CD4-positive, alpha-beta T cell treated with Interleukin-15 for 4 hours (primary cell): Measurements from ENCODE around the gene PCED1B.
A peak's percentile ranks its signal among the peaks of the same experiment; 100 is the strongest.

Experiments
- DNase-seq: peaks from one replicate; pipeline ENCODE4 v3.0.0-alpha.2; 2020; ENCODE audit warnings: low spot score

PCED1B gene

GRCh38 chr12:47122602-47123001 lies 43.2 kb downstream of the PCED1B start:
- DNase-seq: no peak

GRCh38 chr12:47123730-47124129 lies 44.3 kb downstream of the PCED1B start:
- DNase-seq: no peak

DNA sequence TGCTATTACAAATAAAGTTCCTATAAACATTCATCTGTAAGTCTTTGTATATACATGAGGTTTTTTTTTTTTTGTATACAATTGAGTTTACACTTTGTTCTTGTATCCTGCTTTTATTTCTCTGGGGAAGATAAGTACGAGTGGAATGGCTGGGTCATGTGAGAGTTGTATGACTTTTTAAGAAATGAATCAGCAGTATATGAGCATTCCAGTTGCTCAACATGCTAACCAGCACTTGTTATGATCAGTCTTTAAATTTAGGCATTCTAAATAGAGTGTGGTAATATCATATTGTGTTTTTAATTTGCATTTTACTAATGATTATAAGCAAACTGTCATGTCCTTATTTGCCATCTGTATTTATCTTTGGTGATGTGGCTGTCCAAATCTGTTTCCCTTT lies 45.0 kb downstream of the PCED1B start:
- DNase-seq: no peak

DNA sequence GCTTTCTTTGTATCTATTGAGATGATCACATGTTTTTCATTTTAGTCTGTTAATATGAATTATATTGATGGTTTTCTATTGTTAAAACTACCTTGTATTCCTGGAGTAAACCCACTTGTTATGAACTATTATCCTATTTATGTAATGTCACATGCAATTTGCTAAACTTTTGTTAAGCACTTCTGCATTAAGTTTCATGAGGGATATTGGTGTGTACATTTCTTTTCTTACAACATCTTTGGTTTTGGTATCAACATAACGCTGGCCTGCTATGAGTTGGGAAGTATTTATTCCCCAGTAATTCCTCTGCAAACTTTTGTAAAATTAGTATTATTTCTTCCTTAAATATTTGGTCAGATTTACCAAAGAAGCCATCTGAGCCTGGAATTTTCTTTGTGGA lies 46.8 kb downstream of the PCED1B start:
- no peak for DNase-seq

DNA sequence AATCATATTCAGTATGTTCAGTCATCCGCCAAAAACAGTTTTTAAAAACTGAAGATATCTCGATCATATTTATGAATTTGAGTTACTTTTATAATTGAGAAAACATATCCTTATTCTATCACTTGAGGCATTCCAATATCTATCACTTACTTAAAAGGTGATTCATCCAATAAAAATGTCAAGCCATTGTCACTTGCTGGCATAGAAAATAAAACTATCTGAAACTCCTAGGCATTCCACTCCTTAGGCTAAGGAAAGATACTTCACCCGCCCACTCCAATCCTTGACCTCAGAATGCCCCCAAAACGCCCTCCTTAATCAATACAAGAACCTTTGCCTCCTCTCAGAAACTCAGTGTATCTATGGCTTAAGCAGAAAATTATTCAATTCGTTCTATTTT lies 51.6 kb downstream of the PCED1B start:
- no peak for DNase-seq

DNA sequence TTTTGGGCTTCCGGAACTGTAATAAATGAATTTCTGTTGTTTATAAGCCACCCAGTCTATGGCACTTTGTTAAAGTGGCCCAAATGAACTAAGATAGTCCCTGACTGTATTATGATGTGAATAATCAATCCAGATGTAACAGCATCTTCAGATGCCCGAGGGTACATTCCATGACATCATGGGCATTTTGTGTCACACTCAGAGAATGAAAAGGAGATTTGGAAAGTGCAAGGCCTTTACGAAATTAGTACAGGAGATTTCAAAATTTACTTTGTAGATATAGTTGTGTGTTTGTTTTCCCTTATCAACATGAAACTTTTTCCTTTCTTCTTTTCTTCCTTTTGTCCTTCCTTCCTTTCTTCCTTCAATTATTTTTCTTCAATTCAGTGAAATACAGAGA lies 54.6 kb downstream of the PCED1B start:
- DNase-seq: no peak

DNA sequence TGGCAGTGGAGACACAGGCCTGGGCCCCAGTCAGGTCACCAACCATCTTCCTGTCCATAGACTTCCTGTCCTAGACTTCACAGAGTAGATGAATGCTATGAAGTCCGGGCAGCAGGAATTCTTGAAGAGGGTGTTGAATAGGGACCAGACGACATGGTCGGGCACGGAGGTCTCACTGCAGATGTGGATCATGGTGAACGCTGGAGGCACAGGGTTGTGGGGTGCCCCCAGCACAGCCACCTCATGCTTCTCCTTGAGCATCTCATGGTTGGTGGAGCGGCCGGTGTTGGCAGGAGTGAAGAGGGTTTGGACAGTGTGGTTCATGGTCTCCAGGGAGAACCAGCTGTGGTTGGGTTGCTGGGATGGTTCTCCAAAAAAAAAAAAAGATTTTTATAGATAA lies 56.2 kb downstream of the PCED1B start:
- DNase-seq: no peak

DNA sequence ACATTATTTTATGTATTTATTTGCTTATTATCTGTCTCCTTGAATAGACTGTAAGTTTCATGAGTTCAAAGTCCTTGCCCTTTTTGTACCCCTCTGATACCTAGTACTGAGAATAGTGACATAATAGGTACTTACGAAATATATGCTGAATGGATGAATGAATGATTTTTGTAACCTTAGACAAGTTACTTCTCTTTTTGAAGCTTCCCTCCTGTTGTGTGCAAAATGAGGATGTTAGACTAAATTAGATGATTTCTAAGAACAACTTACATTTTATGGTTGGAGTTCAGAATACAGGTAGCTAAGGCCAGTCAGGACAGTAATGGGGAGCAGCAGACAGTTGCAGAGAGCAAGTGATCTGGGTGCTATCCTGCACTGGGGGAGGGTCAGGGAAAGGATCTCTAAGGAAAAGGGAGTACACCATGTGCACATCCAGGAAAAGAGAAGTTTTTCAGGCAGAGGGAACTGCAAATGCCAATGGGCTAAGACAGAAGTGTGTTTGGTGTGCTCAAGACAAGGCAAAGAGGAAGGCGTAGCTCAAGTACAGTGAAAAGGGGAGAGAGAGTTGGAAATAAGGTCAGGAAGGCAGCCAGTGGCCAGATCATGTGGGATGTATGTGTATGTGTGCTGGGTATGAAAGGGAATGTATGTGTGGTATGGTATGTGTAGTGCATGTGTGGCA lies 59.7 kb downstream of the PCED1B start:
- DNase-seq: no peak

DNA sequence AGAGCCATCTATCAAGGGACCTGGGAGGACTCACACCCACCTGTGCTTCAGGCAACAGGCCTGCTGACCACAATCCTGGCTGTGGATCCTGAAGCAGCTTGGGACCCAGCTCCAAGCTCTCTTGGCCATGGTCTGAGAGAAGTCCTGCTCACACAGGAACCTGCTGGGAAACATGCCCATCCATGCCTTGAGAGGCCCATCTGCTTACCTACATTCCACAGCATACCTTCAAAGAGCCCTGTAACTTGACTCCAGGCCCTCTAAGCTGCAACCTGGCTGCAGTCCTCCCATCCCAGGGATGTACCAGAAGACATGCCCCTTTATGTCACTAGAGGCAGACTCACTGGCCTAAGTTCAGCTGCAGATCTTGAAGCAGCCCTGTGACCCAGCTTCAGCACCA lies 62.0 kb downstream of the PCED1B start:
- no peak for DNase-seq

GRCh38 chr12:47144769-47145168 lies 65.3 kb downstream of the PCED1B start:
- DNase-seq: no peak

- no peak for DNase-seq
Measured at GRCh38 chr12:47145188-47145587, 65.8 kb downstream of the PCED1B start.

- no peak for DNase-seq
Measured at GRCh38 chr12:47147739-47148138, 68.3 kb downstream of the PCED1B start.

DNA sequence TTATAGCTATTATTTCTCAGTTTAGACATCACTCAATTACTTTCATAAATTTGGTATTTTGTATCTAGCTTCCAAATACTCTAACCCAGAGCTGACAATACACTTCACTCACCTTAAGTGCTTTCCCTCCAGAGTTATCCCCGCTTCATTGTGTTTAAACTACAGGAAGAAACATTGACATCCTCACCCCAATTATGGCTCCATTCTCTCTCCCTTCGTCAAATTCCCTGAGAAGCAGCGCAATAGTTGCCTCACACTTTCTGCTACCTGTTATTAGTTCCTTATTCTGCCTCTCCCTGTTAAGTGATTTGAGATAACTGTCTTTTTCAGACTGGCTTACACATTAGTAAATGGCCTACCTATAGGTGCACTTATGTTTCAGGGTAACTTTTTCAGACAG lies 69.7 kb downstream of the PCED1B start:
- DNase-seq: no peak

GRCh38 chr12:47152095-47152494 lies 72.7 kb downstream of the PCED1B start:
- no peak for DNase-seq

GRCh38 chr12:47155457-47156166 lies 76.2 kb downstream of the PCED1B start:
- DNase-seq: peak; percentile 28

GRCh38 chr12:47156167-47156736 lies 76.8 kb downstream of the PCED1B start:
- peak; percentile 29 for DNase-seq

- DNase-seq: no peak
Measured at GRCh38 chr12:47158792-47159191, 79.4 kb downstream of the PCED1B start.

DNA sequence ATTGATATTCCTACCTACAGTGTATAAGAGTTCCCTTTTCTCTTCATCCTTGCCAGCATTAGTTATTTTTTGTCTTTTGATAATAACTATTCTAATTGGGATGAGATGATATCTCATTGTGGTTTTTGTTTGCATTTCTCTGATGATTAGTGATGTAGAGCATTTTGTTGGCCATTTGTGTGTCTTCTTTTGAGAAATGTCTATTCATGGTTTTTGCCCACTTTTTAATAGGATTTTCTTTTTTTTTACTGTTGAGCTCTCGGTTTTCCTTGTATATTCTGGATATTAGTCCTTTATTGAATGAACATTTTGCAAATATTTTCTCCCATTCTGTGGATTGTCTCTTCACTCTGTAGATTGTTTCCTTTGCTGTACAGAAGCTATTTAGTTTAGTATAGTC lies 79.9 kb downstream of the PCED1B start:
- DNase-seq: no peak

DNA sequence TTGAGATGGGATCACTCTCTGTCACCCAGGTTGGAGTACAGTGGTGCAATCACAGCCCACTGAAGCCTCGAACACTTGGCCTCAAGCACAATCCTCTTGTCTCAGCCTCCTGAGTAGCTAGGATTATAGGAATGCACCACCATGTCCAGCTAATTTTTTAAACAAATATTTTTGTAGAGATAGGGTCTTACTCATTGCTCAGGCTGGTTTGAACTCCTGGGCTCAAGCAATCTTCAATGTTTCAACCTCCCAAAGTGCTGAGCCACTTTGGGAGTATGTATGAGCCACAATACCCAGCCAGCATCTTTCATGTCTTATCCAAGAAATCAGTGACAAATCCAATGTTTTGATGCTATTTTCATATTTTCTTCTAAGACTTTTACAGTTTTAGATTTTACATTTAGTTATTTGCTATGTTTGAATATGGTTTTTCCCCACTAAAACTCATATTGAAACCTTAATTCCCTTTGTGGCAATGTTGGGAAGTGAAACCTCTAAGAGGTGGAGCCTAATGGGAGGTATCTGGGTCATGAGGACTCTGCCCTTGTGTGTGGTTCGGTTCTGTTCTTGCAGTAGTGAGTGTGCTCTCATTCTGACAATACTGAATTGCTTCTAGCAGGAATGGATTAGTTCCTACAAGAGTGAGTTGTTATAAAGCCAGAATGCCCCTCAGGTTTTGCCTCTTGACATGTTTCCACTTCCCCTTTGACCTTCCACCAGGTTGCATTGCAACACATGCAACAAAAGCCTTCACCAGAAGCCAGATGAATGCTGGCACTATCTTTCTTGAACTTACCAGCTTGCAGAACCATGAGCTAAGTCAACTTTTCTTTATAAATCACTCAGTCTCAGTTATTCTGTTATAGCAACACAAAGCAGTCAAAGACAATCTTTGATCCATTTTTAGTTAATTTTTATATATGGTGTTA lies 81.2 kb downstream of the PCED1B start:
- DNase-seq: no peak

- no peak for DNase-seq
Measured at GRCh38 chr12:47164116-47164515, 84.7 kb downstream of the PCED1B start.

GRCh38 chr12:47164724-47165439 lies 85.5 kb downstream of the PCED1B start:
- no peak for DNase-seq

DNA sequence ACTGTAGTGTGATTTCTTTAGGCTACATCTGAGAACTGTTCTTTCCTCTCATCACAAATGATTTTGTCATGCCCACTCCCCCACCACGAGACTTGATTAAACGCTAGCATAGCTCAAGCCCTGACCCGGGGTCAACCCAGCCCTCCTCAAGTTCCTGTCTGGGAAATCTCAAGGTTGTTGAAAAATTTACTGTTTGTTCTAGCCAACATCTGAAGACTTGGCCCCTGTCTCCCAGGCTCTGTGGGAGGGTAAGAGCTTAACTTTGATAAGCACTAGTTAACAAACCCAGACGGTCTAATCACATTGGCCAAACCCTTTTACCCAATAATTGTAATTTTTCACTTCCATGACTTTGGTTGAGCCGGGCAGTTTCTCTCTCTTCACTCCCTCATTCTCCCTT lies 86.5 kb downstream of the PCED1B start:
- no peak for DNase-seq
